Progenitor cell of endocrine pancreas (in vitro differentiated cells): Measurements from ENCODE around the gene METTL16. TPM values are rescaled to one million over a fixed set of nuclear protein-coding genes. Genes with fewer than 3 reads are reported as not detected.
A peak's percentile ranks its signal among the peaks of the same experiment; 100 is the strongest.

Experiments
- DNase-seq: peaks from one replicate; pipeline ENCODE4 v3.0.0; 2021; ENCODE audit warnings: low spot score; ENCODE audit not compliant: unreplicated experiment
- H3K27ac Mint-ChIP-seq: 2 replicates; pipeline ENCODE4 v1.8.0; 2021; ENCODE audit warnings: mild to moderate bottlenecking, moderate library complexity, mixed read lengths
- H3K27me3 Mint-ChIP-seq: 2 replicates; pipeline ENCODE4 v1.8.0; 2021; ENCODE audit warnings: mixed read lengths
- H3K36me3 Mint-ChIP-seq: 2 replicates; pipeline ENCODE4 v1.8.0; 2022; ENCODE audit warnings: mixed read lengths; ENCODE audit not compliant: insufficient read depth
- H3K4me1 Mint-ChIP-seq: 2 replicates; pipeline ENCODE4 v1.8.0; 2021; ENCODE audit warnings: low read depth, mixed read lengths
- H3K4me3 Mint-ChIP-seq: 2 replicates; pipeline ENCODE4 v1.8.0; 2021; ENCODE audit warnings: low read depth, mild to moderate bottlenecking, moderate library complexity, mixed read lengths
- H3K9me3 Mint-ChIP-seq: 2 replicates; pipeline ENCODE4 v1.8.0; 2021; ENCODE audit warnings: low read depth, mixed read lengths
- total RNA-seq: library from RNA; stranded (reverse); gene quantifications from 2 replicates; pipeline ENCODE4 v1.2.1, GENCODE V29; 2021
- TF ChIP-seq, protein P1 (sequence below): fragments of 200-600 bp; sonication (generic); IDR thresholded peaks from one replicate; pipeline ENCODE4 v1.5.0; 2021; ENCODE audit warnings: antibody characterized with exemption, mild to moderate bottlenecking; ENCODE audit not compliant: unreplicated experiment

Gene METTL16
- total RNA-seq, 1 donor from 2014 or later = 43.8 TPM

GRCh38 chr17:2388020-2388682, 123.5 kb downstream of the METTL16 start:
- no peak overlapping the region for H3K4me3 Mint-ChIP-seq
- no peak for DNase-seq
- peaks cover 18% of the 10 kb centered on the region for H3K4me1 Mint-ChIP-seq
- peak overlapping the region; percentile 19 for H3K27ac Mint-ChIP-seq
- H3K9me3 Mint-ChIP-seq = no peaks in the 10 kb centered on the region
- H3K27me3 Mint-ChIP-seq = no peaks in the 10 kb centered on the region
- peaks cover 6% of the 10 kb centered on the region for H3K36me3 Mint-ChIP-seq
- TF ChIP-seq, protein P1, sequence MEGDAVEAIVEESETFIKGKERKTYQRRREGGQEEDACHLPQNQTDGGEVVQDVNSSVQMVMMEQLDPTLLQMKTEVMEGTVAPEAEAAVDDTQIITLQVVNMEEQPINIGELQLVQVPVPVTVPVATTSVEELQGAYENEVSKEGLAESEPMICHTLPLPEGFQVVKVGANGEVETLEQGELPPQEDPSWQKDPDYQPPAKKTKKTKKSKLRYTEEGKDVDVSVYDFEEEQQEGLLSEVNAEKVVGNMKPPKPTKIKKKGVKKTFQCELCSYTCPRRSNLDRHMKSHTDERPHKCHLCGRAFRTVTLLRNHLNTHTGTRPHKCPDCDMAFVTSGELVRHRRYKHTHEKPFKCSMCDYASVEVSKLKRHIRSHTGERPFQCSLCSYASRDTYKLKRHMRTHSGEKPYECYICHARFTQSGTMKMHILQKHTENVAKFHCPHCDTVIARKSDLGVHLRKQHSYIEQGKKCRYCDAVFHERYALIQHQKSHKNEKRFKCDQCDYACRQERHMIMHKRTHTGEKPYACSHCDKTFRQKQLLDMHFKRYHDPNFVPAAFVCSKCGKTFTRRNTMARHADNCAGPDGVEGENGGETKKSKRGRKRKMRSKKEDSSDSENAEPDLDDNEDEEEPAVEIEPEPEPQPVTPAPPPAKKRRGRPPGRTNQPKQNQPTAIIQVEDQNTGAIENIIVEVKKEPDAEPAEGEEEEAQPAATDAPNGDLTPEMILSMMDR = no peak

DNA sequence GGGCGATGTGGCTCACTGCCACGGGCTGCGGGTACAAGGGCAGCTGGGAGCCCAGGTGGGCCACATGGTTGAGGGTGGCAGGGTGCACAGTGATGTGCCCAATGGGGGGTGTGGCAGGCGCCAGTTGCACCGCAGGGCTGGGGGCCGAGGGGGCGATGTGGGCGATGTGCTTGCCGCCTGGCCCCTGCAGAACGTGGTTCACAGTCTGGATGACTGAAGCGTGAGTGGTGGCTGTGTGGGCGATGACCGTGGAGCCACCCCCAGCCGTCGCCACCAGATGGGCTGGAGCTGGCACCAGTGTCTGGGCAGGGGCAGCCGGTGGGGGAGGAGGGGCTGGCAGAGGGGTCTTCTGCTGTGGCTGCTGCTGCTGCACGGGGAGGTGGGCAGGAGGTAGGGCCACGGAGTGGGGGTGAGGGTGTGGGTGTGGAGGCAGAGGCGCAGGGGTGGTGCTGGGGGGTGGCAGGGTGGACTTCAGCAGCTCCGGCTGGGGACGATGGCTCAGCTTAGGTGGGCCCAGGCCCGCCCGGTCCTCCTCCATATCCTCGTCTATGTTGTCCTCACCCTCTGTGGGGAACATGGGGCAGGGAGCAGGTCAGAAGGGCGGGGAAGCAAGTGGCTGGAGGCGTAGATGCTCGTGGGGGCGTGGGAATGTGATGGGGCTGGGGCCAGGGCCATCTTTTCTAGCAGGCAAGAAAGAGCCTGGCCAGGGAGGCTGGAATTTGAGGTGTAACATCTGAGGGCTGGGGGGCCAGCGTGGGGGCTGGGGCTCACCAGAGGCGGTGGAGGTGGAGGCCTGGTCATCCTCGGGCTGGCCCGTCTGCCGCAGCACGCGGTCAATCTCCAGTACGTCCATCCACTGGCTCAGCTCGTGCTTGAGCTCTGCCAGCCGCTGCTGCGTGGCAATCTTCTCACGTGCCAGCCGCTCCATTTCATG, 124.3 kb downstream of the METTL16 start:
- H3K4me1 Mint-ChIP-seq = peaks cover 18% of the 10 kb centered on the region
- no peak overlapping the region for H3K27ac Mint-ChIP-seq
- H3K9me3 Mint-ChIP-seq = no peaks in the 10 kb centered on the region
- H3K27me3 Mint-ChIP-seq = no peaks in the 10 kb centered on the region
- no peak overlapping the region for H3K4me3 Mint-ChIP-seq
- peaks cover 6% of the 10 kb centered on the region for H3K36me3 Mint-ChIP-seq
- no peak for DNase-seq
- TF ChIP-seq, protein P1 = no peak

DNA sequence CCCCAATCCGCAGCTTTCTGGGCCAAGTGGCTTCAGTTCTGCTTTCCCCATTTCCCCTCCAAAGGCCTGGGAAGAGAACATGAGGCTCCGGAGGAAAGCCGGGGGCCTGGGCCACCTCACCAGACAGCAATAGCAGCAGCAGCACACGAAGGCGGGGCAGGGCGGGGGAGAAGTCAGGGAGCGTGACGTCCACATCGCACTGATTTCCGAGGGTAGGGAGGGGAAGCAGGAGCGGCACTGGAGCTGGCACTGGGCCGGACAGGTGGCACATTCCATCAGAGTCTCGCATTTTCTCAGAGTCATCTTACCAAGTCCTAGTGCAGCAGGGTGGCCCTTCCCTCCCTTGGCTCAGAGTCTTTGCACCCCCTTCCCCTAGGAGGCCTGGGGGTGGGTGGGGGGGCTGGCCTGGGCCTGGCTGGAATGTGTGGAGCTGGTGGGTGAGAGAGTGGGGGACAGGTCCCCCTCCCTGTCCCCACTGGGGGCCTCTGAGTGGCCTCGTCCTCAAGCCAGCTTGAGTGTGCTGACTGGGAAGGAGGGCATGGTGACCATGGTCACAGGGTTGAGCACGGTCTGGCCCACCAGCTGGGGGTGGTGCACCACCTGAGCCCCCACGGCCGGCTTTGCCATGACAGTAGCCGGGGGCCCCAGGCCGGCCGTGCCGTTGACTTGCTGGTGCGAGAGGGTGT, 125.1 kb downstream of the METTL16 start:
- TF ChIP-seq, protein P1 = no peak
- Mint-ChIP-seq H3K27ac (no peak overlapping the region), H3K4me3 (no peak overlapping the region), H3K4me1 (peaks cover 10% of the 10 kb centered on the region), H3K36me3 (peaks cover 6% of the 10 kb centered on the region), H3K9me3 (no peaks in the 10 kb centered on the region), H3K27me3 (no peaks in the 10 kb centered on the region)
- DNase-seq = no peak

GRCh38 chr17:2385240-2386210, 126.2 kb downstream of the METTL16 start:
- Mint-ChIP-seq H3K4me1 (peaks cover 10% of the 10 kb centered on the region), H3K27ac (no peak overlapping the region)

More at GRCh38 chr17:2385240-2386210, 126.2 kb downstream of the METTL16 start:
- Mint-ChIP-seq H3K36me3 (peaks cover 6% of the 10 kb centered on the region), H3K27me3 (no peaks in the 10 kb centered on the region), H3K9me3 (no peaks in the 10 kb centered on the region), H3K4me3 (no peak overlapping the region)
- TF ChIP-seq, protein P1 = no peak
- no peak for DNase-seq
